Measurements from ENCODE around the gene CASKIN1. TPM values are rescaled to one million over a fixed set of nuclear protein-coding genes. Genes with fewer than 3 reads are reported as not detected.

CASKIN1 gene
- total RNA-seq, 2 experiments from 2014 or later, result 0.05 to 0.63 TPM

- Mint-ChIP-seq H3K27ac (peak overlapping the region; percentile 78), H3K27me3 (ENCODE audit: low read depth) (no peaks in the 10 kb centered on the region), H3K4me3 (peak overlapping the region; percentile 83), H3K9me3 (ENCODE audit: insufficient read depth) (no peaks in the 10 kb centered on the region), H3K4me1 (ENCODE audit: low read depth) (peaks cover 24% of the 10 kb centered on the region), H3K36me3 (ENCODE audit: low read depth) (peaks cover 18% of the 10 kb centered on the region)
- ChIA-PET POLR2A (interaction anchor here (0.6 to 1.8 kb wide), 7 partner anchors 8 to 537 kb away, joined by 3 to 7 read pairs (median 3); no protein-coding TSS in a partner anchor), CTCF (interaction anchor here (1.0 to 1.6 kb wide), 3 partner anchors 8 to 59 kb away, joined by 5 to 6 read pairs (median 6); partner anchors contain the start of genes MLST8 and TRAF7)
- DNase-seq, result no peak
- peak; percentile 1 for ATAC-seq
These were observed 17.7 kb upstream of the CASKIN1 start for GRCh38 chr16:2213817-2214718.

GRCh38 chr16:2212362-2213324, 16.2 kb upstream of the CASKIN1 start:
- Mint-ChIP-seq H3K4me1 (ENCODE audit: low read depth) (peaks cover 26% of the 10 kb centered on the region), H3K9me3 (ENCODE audit: insufficient read depth) (no peaks in the 10 kb centered on the region), H3K27ac (peak overlapping the region; percentile 78), H3K27me3 (ENCODE audit: low read depth) (no peaks in the 10 kb centered on the region), H3K4me3 (peak overlapping the region; percentile 83), H3K36me3 (ENCODE audit: low read depth) (peaks cover 24% of the 10 kb centered on the region)
- ATAC-seq (no peak), DNase-seq (no peak)
- ChIA-PET POLR2A (no interaction called here), CTCF (no interaction called here)

GRCh38 chr16:2211923-2212347, 15.5 kb upstream of the CASKIN1 start:
- Mint-ChIP-seq H3K36me3 (ENCODE audit: low read depth) (peaks cover 31% of the 10 kb centered on the region), H3K27me3 (ENCODE audit: low read depth) (no peaks in the 10 kb centered on the region), H3K4me1 (ENCODE audit: low read depth) (peaks cover 32% of the 10 kb centered on the region), H3K4me3 (peak overlapping the region; percentile 52), H3K9me3 (ENCODE audit: insufficient read depth) (no peaks in the 10 kb centered on the region), H3K27ac (peak overlapping the region; percentile 57)
- no peak for ATAC-seq
- ChIA-PET CTCF (no interaction called here), POLR2A (no interaction called here)
- DNase-seq, result no peak

DNA sequence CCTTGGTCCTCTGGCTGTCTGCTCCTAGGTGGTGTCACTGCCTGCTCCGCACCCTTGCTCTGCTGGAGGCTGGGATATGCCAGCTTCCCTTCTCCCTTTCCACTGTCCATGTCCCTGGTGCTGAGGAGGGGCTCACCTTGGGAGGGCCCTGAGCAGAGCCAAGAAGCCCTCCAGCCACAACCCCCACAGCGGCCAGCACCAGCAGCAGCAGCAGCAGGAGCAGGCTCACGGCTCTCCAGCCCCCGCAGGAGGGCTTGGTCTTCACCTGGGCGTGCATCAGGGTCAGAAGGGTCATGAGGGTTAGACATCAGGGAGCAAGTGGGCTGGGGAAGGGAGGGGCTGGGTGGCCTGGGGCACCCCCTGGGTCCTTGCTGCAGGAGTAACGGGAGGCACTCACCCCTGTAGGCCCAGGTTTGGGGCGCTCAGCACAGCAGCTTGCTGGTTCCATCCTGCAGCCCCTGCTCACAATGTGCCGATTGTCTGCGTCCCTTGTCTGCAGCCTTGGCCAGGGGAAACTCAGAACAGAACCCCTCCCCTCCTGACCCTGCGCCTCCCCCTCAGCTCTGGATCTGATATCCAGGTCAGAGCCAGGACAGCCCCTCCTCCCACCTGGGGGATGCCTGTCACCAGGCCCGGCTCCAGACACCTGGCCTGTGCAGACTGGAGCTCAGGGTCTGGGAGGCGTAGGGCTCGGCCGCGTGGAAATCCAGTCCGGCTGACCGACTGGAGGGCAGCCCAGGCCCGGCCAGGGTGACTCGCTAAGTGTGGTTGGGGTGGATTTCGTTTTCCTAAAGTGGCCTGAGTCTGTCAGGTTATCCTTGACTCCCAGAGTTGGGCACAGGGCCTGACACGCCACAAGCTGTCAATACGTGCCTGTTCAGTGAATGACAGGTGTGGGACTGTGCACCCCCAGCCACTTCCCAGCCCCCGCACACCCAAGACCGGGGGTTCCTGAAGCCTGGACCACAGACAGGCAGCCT, 14.3 kb upstream of the CASKIN1 start, which contains the start of gene BRICD5:
BRICD5 (minus strand) TSS at position 478 of the 980 bp plus-strand sequence; CDS start at position 448, 30 bp downstream.
- ChIA-PET POLR2A (no interaction called here), CTCF (interaction anchor here (0.9 kb wide), 1 partner anchor 14 kb away, joined by 3 read pairs; no protein-coding TSS in a partner anchor)
- peaks cover 34% of the 10 kb centered on the region for H3K36me3 Mint-ChIP-seq (ENCODE audit: low read depth)
- H3K27ac Mint-ChIP-seq, result peak within 1 kb of the TSS; percentile 46
- no peaks in the 10 kb centered on the region for H3K27me3 Mint-ChIP-seq (ENCODE audit: low read depth)
- peaks cover 38% of the 10 kb centered on the region for H3K4me1 Mint-ChIP-seq (ENCODE audit: low read depth)
- no peak for ATAC-seq
- H3K4me3 Mint-ChIP-seq, result no peak within 1 kb of the TSS
- H3K9me3 Mint-ChIP-seq (ENCODE audit: insufficient read depth), result no peaks in the 10 kb centered on the region
- DNase-seq, result no peak

- DNase-seq (no peak), ATAC-seq (no peak)
- ChIA-PET POLR2A (no interaction called here), CTCF (no interaction called here)
- Mint-ChIP-seq H3K27me3 (ENCODE audit: low read depth) (no peaks in the 10 kb centered on the region), H3K4me1 (ENCODE audit: low read depth) (peaks cover 37% of the 10 kb centered on the region), H3K36me3 (ENCODE audit: low read depth) (peaks cover 34% of the 10 kb centered on the region), H3K4me3 (no peak overlapping the region), H3K27ac (no peak overlapping the region), H3K9me3 (ENCODE audit: insufficient read depth) (no peaks in the 10 kb centered on the region)
These were observed 13.6 kb upstream of the CASKIN1 start for GRCh38 chr16:2210009-2210332.

DNA sequence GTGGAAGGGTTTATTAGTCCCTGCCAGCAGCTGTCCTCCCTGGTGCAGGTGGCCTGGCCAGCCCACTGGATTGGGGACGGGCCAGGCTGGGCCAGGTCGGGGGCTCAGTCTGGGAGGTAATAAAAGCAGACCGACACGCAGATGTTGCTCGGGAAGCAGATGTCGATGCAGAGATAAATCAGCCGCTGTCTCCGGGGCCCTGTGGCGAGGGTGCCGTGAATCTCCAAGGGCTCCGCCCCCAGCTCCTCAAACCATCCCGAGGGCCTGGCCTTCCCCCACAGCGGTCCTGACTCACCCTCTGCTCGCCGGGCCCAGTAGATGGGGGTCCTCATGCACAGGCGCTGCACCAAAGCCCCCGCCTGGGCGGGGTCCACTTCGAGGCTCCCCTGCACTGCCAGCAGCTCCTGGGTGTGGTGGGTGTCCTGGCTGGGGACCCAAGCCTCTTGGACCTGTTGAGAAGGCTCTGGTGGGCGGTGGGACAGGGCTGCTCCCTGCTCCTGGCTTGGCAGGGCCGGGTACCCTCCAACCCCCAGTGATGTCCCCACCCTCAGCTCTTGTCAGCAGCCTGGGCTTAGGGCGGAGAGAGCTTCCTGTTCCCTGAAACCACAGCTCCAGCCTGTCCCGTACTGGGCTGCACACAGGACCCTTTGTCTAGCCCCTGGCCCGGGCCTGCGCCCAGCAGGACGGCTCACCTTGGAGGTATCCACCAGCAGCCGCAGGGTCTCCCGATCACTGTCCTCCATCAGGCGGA, 13.0 kb upstream of the CASKIN1 start:
- no peaks in the 10 kb centered on the region for H3K27me3 Mint-ChIP-seq (ENCODE audit: low read depth)

DNA sequence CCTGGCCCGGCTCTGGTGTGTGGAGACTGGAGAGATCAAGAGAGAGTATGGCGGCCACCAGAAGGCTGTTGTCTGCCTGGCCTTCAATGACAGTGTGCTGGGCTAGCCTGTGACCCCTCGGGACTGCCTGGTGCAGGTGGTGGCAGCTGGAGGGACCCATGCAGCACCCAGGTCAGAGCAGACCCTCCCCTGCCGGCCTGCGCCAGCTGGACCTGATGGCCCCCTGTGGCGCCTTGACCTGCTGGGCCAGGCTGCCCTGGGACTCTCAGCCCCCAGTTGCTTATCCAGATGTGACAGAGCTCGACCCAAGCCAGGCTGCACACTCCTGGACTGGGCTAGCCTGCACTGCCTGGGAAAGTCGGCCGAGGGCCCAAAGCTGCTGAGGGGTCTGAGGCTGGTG, 12.4 kb upstream of the CASKIN1 start:
- ATAC-seq, result no peak
- ChIA-PET POLR2A (interaction anchor here (1.0 to 1.5 kb wide), 2 partner anchors 54 to 306 kb away, joined by 3 read pairs; no protein-coding TSS in a partner anchor), CTCF (no interaction called here)
- Mint-ChIP-seq H3K27me3 (ENCODE audit: low read depth) (no peaks in the 10 kb centered on the region), H3K4me3 (no peak overlapping the region), H3K36me3 (ENCODE audit: low read depth) (peaks cover 34% of the 10 kb centered on the region), H3K27ac (no peak overlapping the region), H3K9me3 (ENCODE audit: insufficient read depth) (no peaks in the 10 kb centered on the region), H3K4me1 (ENCODE audit: low read depth) (peaks cover 44% of the 10 kb centered on the region)
- DNase-seq, result no peak

More for the DNA sequence above, 13.0 kb upstream of the CASKIN1 start:
- no peaks in the 10 kb centered on the region for H3K9me3 Mint-ChIP-seq (ENCODE audit: insufficient read depth)
- DNase-seq (no peak), ATAC-seq (no peak)
- no peak overlapping the region for H3K27ac Mint-ChIP-seq
- POLR2A ChIA-PET, result interaction anchor here (1.0 kb wide), 1 partner anchor 55 kb away, joined by 3 read pairs; no protein-coding TSS in a partner anchor
- H3K4me1 Mint-ChIP-seq (ENCODE audit: low read depth), result peaks cover 42% of the 10 kb centered on the region
- CTCF ChIA-PET, result no interaction called here
- no peak overlapping the region for H3K4me3 Mint-ChIP-seq
- H3K36me3 Mint-ChIP-seq (ENCODE audit: low read depth), result peaks cover 34% of the 10 kb centered on the region

GRCh38 chr16:2208308-2208707, 11.9 kb upstream of the CASKIN1 start:
- Mint-ChIP-seq H3K27me3 (ENCODE audit: low read depth) (no peaks in the 10 kb centered on the region), H3K36me3 (ENCODE audit: low read depth) (peaks cover 31% of the 10 kb centered on the region), H3K9me3 (ENCODE audit: insufficient read depth) (no peaks in the 10 kb centered on the region), H3K4me1 (ENCODE audit: low read depth) (peaks cover 41% of the 10 kb centered on the region), H3K27ac (no peak overlapping the region), H3K4me3 (no peak overlapping the region)
- ChIA-PET POLR2A (interaction anchor here (1.5 kb wide), 1 partner anchor 306 kb away, joined by 3 read pairs; no protein-coding TSS in a partner anchor), CTCF (no interaction called here)
- no peak for ATAC-seq
- DNase-seq, result no peak

GRCh38 chr16:2207872-2208271, 11.5 kb upstream of the CASKIN1 start:
- H3K27me3 Mint-ChIP-seq (ENCODE audit: low read depth), result no peaks in the 10 kb centered on the region
- no peaks in the 10 kb centered on the region for H3K9me3 Mint-ChIP-seq (ENCODE audit: insufficient read depth)
- ATAC-seq (no peak), DNase-seq (no peak)
- H3K36me3 Mint-ChIP-seq (ENCODE audit: low read depth), result peaks cover 28% of the 10 kb centered on the region
- POLR2A ChIA-PET, result interaction anchor here (1.5 kb wide), 1 partner anchor 307 kb away, joined by 3 read pairs; no protein-coding TSS in a partner anchor
- H3K4me3 Mint-ChIP-seq, result peak overlapping the region; percentile 86
- CTCF ChIA-PET, result no interaction called here
- peak overlapping the region; percentile 26 for H3K27ac Mint-ChIP-seq
- peaks cover 37% of the 10 kb centered on the region for H3K4me1 Mint-ChIP-seq (ENCODE audit: low read depth)

GRCh38 chr16:2206780-2207433, 10.5 kb upstream of the CASKIN1 start:
- H3K9me3 Mint-ChIP-seq (ENCODE audit: insufficient read depth), result no peaks in the 10 kb centered on the region
- H3K36me3 Mint-ChIP-seq (ENCODE audit: low read depth), result peaks cover 21% of the 10 kb centered on the region
- no peak for DNase-seq
- H3K4me3 Mint-ChIP-seq, result peak overlapping the region; percentile 86
- H3K27me3 Mint-ChIP-seq (ENCODE audit: low read depth), result peaks cover 5% of the 10 kb centered on the region
- ChIA-PET POLR2A (interaction anchor here (0.5 to 2.0 kb wide), 4 partner anchors 52 to 307 kb away, joined by 3 to 9 read pairs (median 3); partner anchors contain the start of gene TRAF7), CTCF (interaction anchor here (1.4 to 2.1 kb wide), 2 partner anchors 8 to 51 kb away, joined by 3 to 6 read pairs; partner anchors contain the start of genes PGP and TRAF7)
- H3K4me1 Mint-ChIP-seq (ENCODE audit: low read depth), result peaks cover 30% of the 10 kb centered on the region
- ATAC-seq, result no peak
- peak overlapping the region; percentile 84 for H3K27ac Mint-ChIP-seq

All from activated CD8-positive, alpha-beta T cell treated with anti-CD3 and anti-CD28 coated beads, Interleukin-2, amount 10 ng/mL, durations not matched to agents 7 days and 5 days (primary cell).